Endothelial cell of umbilical vein (primary cell): ENCODE data around the gene PNKD. TPM values are rescaled to one million over a fixed set of nuclear protein-coding genes. Genes with fewer than 3 reads are reported as not detected.
"Not testable (repeated sequence)": the region's sequence is repeated elsewhere in the genome, so short reads cannot be mapped to it uniquely, and the experiment has no call there.

Experiments
- BruUV-seq: library from RNA; stranded (reverse); fragments of 400-500 nt; replicated peaks from 2 replicates; lab custom pipeline; 2021; lab: Mats Ljungman, UMichigan
- CTCF ChIA-PET: fragments of 300-600, 350-600 bp; sonication (Branson Sonifier 250); formaldehyde crosslinking; loops from one replicate; lab custom pipeline; 2021; ENCODE audit warnings: antibody characterized with exemption, inconsistent platforms; lab: Charles Lee
- POLR2A ChIA-PET: fragments of 300-600, 350-600 bp; sonication (Branson Sonifier 250); formaldehyde crosslinking; loops from one replicate; lab custom pipeline; 2021; ENCODE audit warnings: antibody characterized with exemption, inconsistent platforms; lab: Charles Lee
- DNase-seq: peaks from one replicate; pipeline ENCODE4 v3.0.0-alpha.2; 2011; ENCODE audit warnings: low read depth, low spot score
- FAIRE-seq: peaks from 2 replicates; lab custom pipeline; 2011; peaks lifted over from hg19 to GRCh38; lab: Jason Lieb, UNC
- H2AFZ ChIP-seq: 2 replicates; pipeline ENCODE4 v1.6.0; 2012; ENCODE audit warnings: low read depth, low read length, control low read depth, inconsistent platforms
- H3K27ac ChIP-seq: 2 replicates; pipeline ENCODE4 v1.5.1; 2011; ENCODE audit warnings: low read depth, mild to moderate bottlenecking, control low read depth, low read length, moderate library complexity; ENCODE audit not compliant: insufficient read depth
- H3K27me3 ChIP-seq, 2 experiments: 2 replicates each; pipeline versions ENCODE4 v1.6.0 to v1.6.1; 2011; ENCODE audit warnings: low read length in 2 of 2, mixed read lengths in 1 of 2; ENCODE audit not compliant: control insufficient read depth in 2 of 2, insufficient read depth in 2 of 2
- H3K36me3 ChIP-seq, 2 experiments: 2 replicates in 1 of 2; 3 replicates in 1 of 2; pipeline ENCODE4 v1.5.1; 2011; ENCODE audit warnings: low read length in 2 of 2, mild to moderate bottlenecking in 1 of 2, moderate library complexity in 1 of 2; ENCODE audit not compliant: control insufficient read depth in 2 of 2, insufficient read depth in 2 of 2; ENCODE audit errors: extremely low read depth in 1 of 2
- H3K4me1 ChIP-seq: 3 replicates; pipeline ENCODE4 v1.5.1; 2011; ENCODE audit warnings: mild to moderate bottlenecking, low read length; ENCODE audit not compliant: control insufficient read depth, insufficient read depth; ENCODE audit errors: extremely low read depth
- H3K4me2 ChIP-seq: 2 replicates; pipeline ENCODE4 v1.6.1; 2011; ENCODE audit warnings: low read length, control low read depth, mixed read lengths; ENCODE audit not compliant: insufficient read depth
- H3K4me3 ChIP-seq, 3 experiments: fragments of 200-600 bp in 1 of 3; sonication (generic), shearing (Covaris generic) in 1 of 3; replicated peaks in 1 of 3; 2 replicates each; pipeline ENCODE4 v1.5.1; 2011 to 2016; ENCODE audit warnings: control low read depth in 3 of 3, low read length in 3 of 3, mild to moderate bottlenecking in 2 of 3, inconsistent platforms in 1 of 3, low read depth in 1 of 3, moderate library complexity in 1 of 3; ENCODE audit not compliant: insufficient read depth in 1 of 3
- H3K79me2 ChIP-seq: 2 replicates; pipeline ENCODE4 v1.6.0; 2012; ENCODE audit warnings: low read length, inconsistent platforms; ENCODE audit not compliant: control insufficient read depth, insufficient read depth
- H3K9ac ChIP-seq: replicated peaks from 2 replicates; pipeline ENCODE3; 2011; ENCODE audit warnings: low read length, control low read depth; ENCODE audit not compliant: insufficient read depth; ENCODE audit errors: extremely low read depth
- H3K9me1 ChIP-seq: replicated peaks from 3 replicates; pipeline ENCODE4 v1.6.0; 2011; ENCODE audit warnings: mild to moderate bottlenecking, low read length; ENCODE audit not compliant: control insufficient read depth, insufficient read depth; ENCODE audit errors: extremely low read depth
- H3K9me3 ChIP-seq: replicated peaks from 2 replicates; pipeline ENCODE4 v1.5.1; 2012; ENCODE audit warnings: low read length, inconsistent platforms; ENCODE audit not compliant: control insufficient read depth, insufficient read depth
- H4K20me1 ChIP-seq: replicated peaks from 2 replicates; pipeline ENCODE3; 2011; ENCODE audit warnings: mild to moderate bottlenecking, low read length; ENCODE audit not compliant: control insufficient read depth, insufficient read depth; ENCODE audit errors: extremely low read depth
- CTCF ChIP-seq, 2 donors: IDR thresholded peaks; 1 replicate in 1 of 2; 2 replicates in 1 of 2; pipeline ENCODE4 v1.5.1; 2011; ENCODE audit warnings: low read length in 2 of 2, mild to moderate bottlenecking in 2 of 2, moderate library complexity in 2 of 2, control low read depth in 1 of 2, inconsistent platforms in 1 of 2, low read depth in 1 of 2; ENCODE audit not compliant: insufficient read depth in 1 of 2; ENCODE audit errors: extremely low read depth in 1 of 2
- EZH2 ChIP-seq: IDR thresholded peaks from 2 replicates; pipeline ENCODE4 v1.6.1; 2012; ENCODE audit warnings: borderline replicate concordance, low read depth, mild to moderate bottlenecking, moderate library complexity, low read length, inconsistent platforms; ENCODE audit not compliant: severe bottlenecking
- FOS ChIP-seq: IDR thresholded peaks from 2 replicates; pipeline ENCODE4 v1.6.1; 2011; ENCODE audit warnings: mild to moderate bottlenecking, low read length, moderate library complexity, borderline replicate concordance; ENCODE audit not compliant: insufficient read depth
- GATA2 ChIP-seq: IDR thresholded peaks from 2 replicates; pipeline ENCODE4 v1.7.0; 2011; ENCODE audit warnings: low read depth, mild to moderate bottlenecking, moderate library complexity, mixed read lengths, low read length; ENCODE audit not compliant: insufficient read length, insufficient read depth
- JUN ChIP-seq: IDR thresholded peaks from 2 replicates; pipeline ENCODE4 v1.6.1; 2011; ENCODE audit warnings: borderline replicate concordance, low read depth; ENCODE audit not compliant: insufficient read length, insufficient read depth
- MYC ChIP-seq: IDR thresholded peaks from one replicate; pipeline ENCODE4 v1.6.1; 2011; ENCODE audit warnings: mild to moderate bottlenecking, low read depth, low read length
- POLR2A ChIP-seq: IDR thresholded peaks from 2 replicates; pipeline ENCODE4 v1.6.1; 2012; ENCODE audit warnings: low read depth, mild to moderate bottlenecking, control low read depth, low read length
- POLR2AphosphoS5 ChIP-seq: IDR thresholded peaks from 2 replicates; pipeline ENCODE4 v1.6.1; 2012; ENCODE audit warnings: low read depth, mild to moderate bottlenecking, control low read depth, low read length, moderate library complexity; ENCODE audit not compliant: insufficient read depth
- dilution Hi-C: fragments of 300-500 bp; cut with MboI; formaldehyde crosslinking; loops from one replicate; pipeline ENCODE4 v1.15.0; 2019; ENCODE audit warnings: low sequenced_read_pairs; ENCODE audit not compliant: extremely low pct_ligation_motif_present
- intact Hi-C: fragments of 100-400 bp; cut with micrococcal nuclease; formaldehyde crosslinking; loops from one replicate; pipeline ENCODE4 v1.10.0; 2022
- polyA plus RNA-seq, 4 experiments: library from polyadenylated mRNA; depleted of rRNA in 3 of 4; stranded (reverse) in 3 of 4; unstranded in 1 of 4; fragments of >200 nt; gene quantifications; 2 replicates each; pipeline versions ENCODE4 v1.2.1 to v1.2.3, GENCODE V29; 2011 to 2012; ENCODE audit warnings: missing spikeins in 1 of 4
- total RNA-seq: library from RNA; stranded (reverse); gene quantifications from 2 replicates; pipeline ENCODE4 v1.2.3, GENCODE V29; 2021
- TF ChIP-seq, protein P1 (sequence below): IDR thresholded peaks from 2 replicates; pipeline ENCODE4 v1.6.1; 2011; ENCODE audit not compliant: insufficient read depth, insufficient read length

The PNKD gene
- total and polyA plus RNA-seq, 2 donors (not counting 3 experiments of a cell fraction or from before 2014, with no cell fraction given), result 56.1 to 88.3 TPM

- CTCF ChIA-PET, result no interaction called here
- H3K4me3 ChIP-seq, result no peak overlapping the region
- H3K4me2 ChIP-seq, result no peak overlapping the region
- no peak overlapping the region for H2AFZ ChIP-seq
- H3K79me2 ChIP-seq, result no peaks in the 10 kb centered on the region
- H3K36me3 ChIP-seq, result no peaks in the 10 kb centered on the region
- no peak overlapping the region for H3K9ac ChIP-seq
- FAIRE-seq, result no peak
- H3K9me1 ChIP-seq, result no peaks in the 10 kb centered on the region
- peaks cover 13% of the 10 kb centered on the region for H3K4me1 ChIP-seq
- TF ChIP-seq, protein P1, sequence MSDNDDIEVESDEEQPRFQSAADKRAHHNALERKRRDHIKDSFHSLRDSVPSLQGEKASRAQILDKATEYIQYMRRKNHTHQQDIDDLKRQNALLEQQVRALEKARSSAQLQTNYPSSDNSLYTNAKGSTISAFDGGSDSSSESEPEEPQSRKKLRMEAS, result no peak
- TF ChIP-seq CTCF (IDR thresholded peaks at IDR 0.05; ENCODE audit: extremely low read depth in 1 of 2, insufficient read depth in 1 of 2, low read depth in 1 of 2, low read length in 2 of 2) (no peak), POLR2A (no peak), FOS (no peak), EZH2 (no peak), POLR2AphosphoS5 (no peak), JUN (no peak), MYC (no peak), GATA2 (no peak)
- dilution Hi-C loops, result no loop called here
- H3K27me3 ChIP-seq, result no peaks in the 10 kb centered on the region
- no TSS peak for BruUV-seq
- DNase-seq, result no peak
- H4K20me1 ChIP-seq, result no peaks in the 10 kb centered on the region
- intact Hi-C loops, result no loop called here
- H3K27ac ChIP-seq, result no peak overlapping the region
- POLR2A ChIA-PET, result no interaction called here
- no peaks in the 10 kb centered on the region for H3K9me3 ChIP-seq
Observed at GRCh38 chr2:218313356-218313755, 43.0 kb downstream of the PNKD start.

DNA sequence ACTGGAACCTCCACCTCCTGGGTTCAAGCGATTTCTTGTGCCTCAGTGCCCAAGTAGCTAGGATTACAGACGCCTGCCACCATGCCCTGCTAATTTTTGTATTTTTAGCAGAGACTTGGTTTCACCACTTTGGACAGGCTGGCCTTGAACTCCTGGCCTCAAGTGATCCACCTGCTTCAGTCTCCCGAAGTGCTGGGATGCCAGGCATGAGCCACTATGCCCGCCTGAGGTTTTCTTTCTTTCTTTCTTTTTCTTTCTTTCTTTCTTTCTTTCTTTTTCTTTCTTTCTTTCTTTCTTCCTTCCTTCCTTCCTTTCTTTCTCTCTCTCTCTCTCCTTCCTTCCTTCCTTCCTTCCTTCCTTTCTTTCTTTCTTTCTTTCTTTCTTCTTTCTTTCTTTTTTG lies 44.4 kb downstream of the PNKD start:
- CTCF ChIA-PET, result interaction anchor here (1.9 kb wide), 1 partner anchor 13 kb away, joined by 7 read pairs; no protein-coding TSS in a partner anchor
- H3K4me3 ChIP-seq, dilution Hi-C loops, H3K9me1 ChIP-seq, H3K4me2 ChIP-seq, H2AFZ ChIP-seq, BruUV-seq, H3K79me2 ChIP-seq, H3K36me3 ChIP-seq, H3K9me3 ChIP-seq, POLR2A ChIA-PET, H3K27me3 ChIP-seq, H4K20me1 ChIP-seq, intact Hi-C loops, H3K9ac ChIP-seq, DNase-seq, FAIRE-seq, H3K27ac ChIP-seq: not testable (repeated sequence)
- H3K4me1 ChIP-seq, result peaks cover 13% of the 10 kb centered on the region
